ENCODE data around the gene CRAMP1.

The CRAMP1 gene

DNA sequence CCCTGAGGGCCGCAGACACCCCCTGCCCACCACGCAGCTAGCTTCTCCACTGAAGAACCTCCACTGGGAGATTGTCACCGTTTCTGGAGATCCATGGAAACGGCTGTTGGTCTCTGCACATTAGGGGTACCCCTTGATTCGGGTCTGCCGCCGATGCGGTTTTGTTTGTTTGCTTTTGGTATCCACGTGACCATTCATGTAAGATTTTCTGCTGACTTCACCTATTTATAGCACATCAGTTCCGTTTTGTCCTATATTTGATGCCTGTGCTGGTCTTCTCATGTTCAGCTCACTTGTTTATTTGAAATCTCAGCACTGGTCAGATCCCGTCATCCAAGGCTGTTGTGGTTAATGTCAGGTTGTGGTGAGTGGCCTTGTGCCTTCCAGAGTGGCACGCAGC lies 21.1 kb downstream of the CRAMP1 start:
- DNase-seq (ENCODE audit: low read depth in 3 of 3, low spot score in 1 of 3) = no peak

DNA sequence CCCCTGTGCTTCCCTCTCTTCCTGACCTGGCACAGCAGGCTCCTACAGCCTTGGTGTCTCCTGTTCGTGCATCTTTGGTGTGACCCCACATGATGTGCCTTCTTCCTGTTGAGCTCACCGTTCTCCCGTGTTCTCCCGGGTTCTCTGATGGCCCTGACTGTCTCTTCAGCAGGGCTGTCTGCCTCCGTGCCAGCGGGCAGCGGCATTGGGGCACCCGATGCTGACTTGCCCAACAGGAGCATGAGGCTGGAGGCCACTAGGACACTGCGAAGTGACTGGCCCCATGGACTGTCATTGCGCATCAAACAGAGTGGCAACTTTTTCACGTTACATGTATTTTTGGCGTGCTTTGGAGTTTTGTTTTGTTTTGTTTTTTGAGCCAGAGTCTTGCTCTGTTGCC lies 22.4 kb downstream of the CRAMP1 start:
- DNase-seq (ENCODE audit: low read depth in 3 of 3, low spot score in 1 of 3) = no peak

DNA sequence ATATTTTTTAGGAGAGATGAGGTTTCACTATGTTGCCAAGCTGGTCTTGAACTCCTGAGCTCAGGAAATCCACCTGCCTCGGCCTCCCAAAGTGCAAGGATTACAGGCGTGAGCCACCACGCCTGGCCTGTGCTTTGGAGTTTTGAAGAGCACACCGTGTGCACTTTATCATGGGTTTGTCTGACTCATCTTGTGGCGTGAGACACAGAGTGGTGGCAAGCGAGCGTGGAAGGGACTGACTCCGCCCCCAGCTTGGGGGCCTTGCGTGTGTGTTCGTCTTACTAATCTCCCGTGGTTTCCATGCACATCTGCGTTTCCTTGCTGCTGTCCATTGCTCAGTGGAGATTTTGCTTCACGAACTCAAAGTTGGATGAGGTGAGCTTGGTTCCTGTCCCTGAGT lies 22.9 kb downstream of the CRAMP1 start:
- no peak for DNase-seq (ENCODE audit: low read depth in 3 of 3, low spot score in 1 of 3)

DNA sequence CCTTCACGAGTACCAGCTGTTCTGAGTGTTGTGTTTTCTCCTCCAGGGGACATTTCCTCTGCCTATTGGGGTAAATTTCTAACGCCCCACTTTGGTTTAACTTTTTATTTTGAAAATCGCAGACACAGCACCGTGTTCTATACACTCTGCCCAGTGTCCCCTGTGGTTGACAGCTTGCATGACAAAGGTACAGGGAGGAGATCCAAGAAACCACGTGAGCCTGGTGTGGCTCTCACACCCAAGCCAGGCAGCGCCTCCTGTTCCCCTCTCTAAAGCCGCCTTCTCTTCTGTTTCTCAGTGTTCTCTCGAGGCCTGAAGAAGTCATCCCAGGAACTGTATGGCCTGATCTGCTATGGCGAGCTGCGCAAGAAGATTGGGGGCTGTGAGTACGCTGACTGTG lies 25.4 kb downstream of the CRAMP1 start:
- no peak for DNase-seq (ENCODE audit: low read depth in 3 of 3, low spot score in 1 of 3)

- DNase-seq (ENCODE audit: low read depth in 3 of 3, low spot score in 1 of 3) = no peak
These were observed 26.6 kb downstream of the CRAMP1 start for GRCh38 chr16:1638757-1639156.

DNA sequence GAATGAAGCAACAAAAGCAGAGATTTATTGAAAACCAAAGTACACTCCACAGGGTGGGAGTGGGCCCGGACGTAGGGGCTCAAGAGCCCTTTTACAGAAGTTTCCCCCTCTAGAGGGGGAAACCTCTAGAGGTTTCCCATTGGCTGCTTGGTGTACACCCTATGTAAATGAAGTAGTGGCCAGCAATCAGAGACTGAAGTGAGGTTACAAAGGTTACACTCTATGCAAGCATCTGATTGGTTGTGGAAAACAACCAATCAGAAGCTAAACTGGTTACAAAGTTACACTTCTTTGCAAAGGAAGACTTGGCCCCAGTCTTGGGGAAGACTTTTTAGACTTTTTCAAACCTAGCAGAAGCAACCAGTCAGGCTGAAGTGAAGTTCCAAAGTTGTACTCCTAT lies 27.1 kb downstream of the CRAMP1 start:
- DNase-seq (ENCODE audit: low read depth in 3 of 3, low spot score in 1 of 3) = no peak

- no peak for DNase-seq (ENCODE audit: low read depth in 3 of 3, low spot score in 1 of 3)
These were observed 27.7 kb downstream of the CRAMP1 start for GRCh38 chr16:1639860-1640259.

- no peak for DNase-seq (ENCODE audit: low read depth in 3 of 3, low spot score in 1 of 3)
These were observed 28.2 kb downstream of the CRAMP1 start for GRCh38 chr16:1640261-1640941.

GRCh38 chr16:1641261-1641660 lies 29.1 kb downstream of the CRAMP1 start:
- DNase-seq (ENCODE audit: low read depth in 3 of 3, low spot score in 1 of 3) = no peak

GRCh38 chr16:1642148-1642547 lies 30.0 kb downstream of the CRAMP1 start:
- DNase-seq (ENCODE audit: low read depth in 3 of 3, low spot score in 1 of 3) = no peak

GRCh38 chr16:1642753-1643152 lies 30.6 kb downstream of the CRAMP1 start:
- DNase-seq (ENCODE audit: low read depth in 3 of 3, low spot score in 1 of 3) = no peak

DNA sequence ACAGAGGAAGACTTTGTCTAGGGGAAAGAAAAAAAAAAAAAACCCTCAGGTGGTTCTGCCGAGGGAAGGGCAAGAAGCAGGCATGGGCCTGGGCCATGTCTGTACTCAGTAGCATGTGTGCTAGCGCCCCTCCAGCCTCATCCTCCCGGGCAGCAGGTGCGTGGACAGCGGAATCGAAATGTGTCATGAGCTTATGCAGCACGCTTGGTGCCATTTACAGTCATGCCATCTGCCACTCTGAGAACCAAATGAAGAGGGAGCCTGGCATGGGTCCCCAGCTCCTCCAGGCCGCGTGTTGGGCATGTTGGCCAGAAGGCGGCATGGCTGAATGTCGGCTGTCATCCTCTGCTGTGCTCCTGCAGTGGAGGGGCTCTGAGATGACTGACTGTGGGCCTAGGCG lies 31.4 kb downstream of the CRAMP1 start:
- no peak for DNase-seq (ENCODE audit: low read depth in 3 of 3, low spot score in 1 of 3)

- DNase-seq (ENCODE audit: low read depth in 3 of 3, low spot score in 1 of 3) = peak in 2 of 3 donors; percentile 4 to 11
These were observed 33.9 kb downstream of the CRAMP1 start for GRCh38 chr16:1645914-1646525.

DNA sequence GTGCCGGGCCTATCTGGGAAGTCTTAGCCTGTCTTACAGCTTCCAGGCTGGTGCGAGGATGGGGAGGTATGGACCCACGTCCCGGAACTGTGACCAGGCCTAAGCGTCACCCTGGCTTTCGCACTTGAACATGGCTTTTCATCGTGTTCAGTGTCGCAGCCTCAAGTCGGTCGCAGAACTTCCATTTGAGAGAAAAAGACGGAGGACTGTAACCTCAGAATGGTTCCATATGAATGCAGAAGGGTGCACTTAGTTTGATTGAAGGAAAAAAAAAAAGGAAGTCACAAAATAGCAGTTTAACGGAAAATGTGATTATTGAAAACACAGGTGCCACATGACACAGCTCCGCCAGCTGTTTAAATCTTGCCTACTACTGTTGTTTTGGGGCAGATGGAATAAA lies 35.7 kb downstream of the CRAMP1 start:
- no peak for DNase-seq (ENCODE audit: low read depth in 3 of 3, low spot score in 1 of 3)

GRCh38 chr16:1650131-1650530 lies 38.0 kb downstream of the CRAMP1 start:
- DNase-seq (ENCODE audit: low read depth in 3 of 3, low spot score in 1 of 3) = no peak

DNA sequence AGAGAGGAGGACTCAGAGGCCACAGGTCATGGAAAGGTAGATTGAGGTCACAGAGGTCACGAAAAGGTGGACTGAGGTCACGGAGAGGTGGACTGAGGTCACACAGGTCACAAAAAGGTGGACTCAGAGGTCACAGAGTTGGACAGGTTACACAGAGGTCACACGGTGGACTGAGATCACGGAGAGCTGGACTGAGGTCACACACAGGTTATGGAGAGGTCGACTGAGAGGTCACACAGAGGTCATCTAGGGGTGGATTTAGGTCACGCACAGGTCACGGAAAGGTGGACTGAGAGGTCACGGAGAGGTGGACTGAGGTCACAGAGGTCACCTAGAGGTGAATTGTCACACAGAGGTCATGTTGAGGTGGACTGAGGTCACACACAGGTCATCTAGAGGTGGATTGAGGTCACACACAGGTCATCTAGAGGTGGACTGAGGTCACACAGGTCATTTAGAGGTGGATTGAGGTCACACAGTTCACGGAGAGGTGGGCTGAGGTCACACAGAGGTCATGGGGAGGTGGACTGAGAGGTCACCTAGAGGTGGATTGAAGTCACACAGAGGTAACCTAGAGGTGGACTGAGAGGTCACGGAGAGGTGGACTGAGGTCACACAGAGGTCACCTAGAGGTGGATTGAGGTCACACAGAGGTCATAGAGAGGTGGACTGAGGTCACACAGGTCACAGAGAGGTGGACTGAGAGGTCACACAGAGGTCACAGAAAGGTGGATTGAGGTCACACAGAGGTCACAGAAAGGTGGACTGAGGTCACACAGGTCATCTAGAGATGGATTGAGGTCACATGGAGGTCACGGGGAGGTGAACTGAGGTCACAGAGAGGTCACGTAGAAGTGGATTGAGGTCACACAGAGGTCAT lies 39.2 kb downstream of the CRAMP1 start:
- no peak for DNase-seq (ENCODE audit: low read depth in 3 of 3, low spot score in 1 of 3)

- no peak for DNase-seq (ENCODE audit: low read depth in 3 of 3, low spot score in 1 of 3)
These were observed 39.8 kb downstream of the CRAMP1 start for GRCh38 chr16:1651974-1652312.

DNA sequence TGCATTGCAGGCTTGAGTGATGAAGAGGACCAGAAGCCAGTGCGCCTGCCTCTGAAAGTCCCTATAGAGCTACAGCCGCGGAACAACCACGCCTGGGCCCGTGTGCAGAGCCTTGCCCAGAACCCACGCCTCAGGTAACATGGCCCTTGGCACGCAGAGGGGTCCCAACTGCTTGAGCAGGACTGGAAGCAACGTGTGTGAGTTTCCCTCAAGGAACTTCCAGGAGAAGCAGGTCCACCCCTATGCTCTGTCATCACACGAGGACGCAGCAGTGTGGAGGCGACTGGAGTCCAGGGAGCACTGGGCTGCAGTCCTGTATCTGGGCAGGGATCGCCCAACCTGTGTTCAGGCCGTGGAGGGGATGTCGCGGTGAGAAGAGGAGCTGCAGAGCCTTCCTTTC lies 40.9 kb downstream of the CRAMP1 start:
- DNase-seq (ENCODE audit: low read depth in 3 of 3, low spot score in 1 of 3) = no peak

- DNase-seq (ENCODE audit: low read depth in 3 of 3, low spot score in 1 of 3) = no peak
These were observed 42.5 kb downstream of the CRAMP1 start for GRCh38 chr16:1654505-1655268.

GRCh38 chr16:1655269-1655807 lies 43.2 kb downstream of the CRAMP1 start:
- no peak for DNase-seq (ENCODE audit: low read depth in 3 of 3, low spot score in 1 of 3)

All from stimulated activated CD4-positive, alpha-beta T cell treated with anti-CD3 and anti-CD28 coated beads, TNF-alpha, amount 100 ng/mL, for 1 hour (primary cell).